HG03520 (cell line): Measurements from ENCODE around the gene JUND.

Experiments used
- ATAC-seq: cut with Tn5 transposase; IDR thresholded peaks from one replicate; pipeline ENCODE4 v1.9.1; 2021; ENCODE audit warnings: mild to moderate bottlenecking, moderate library complexity; ENCODE audit not compliant: unreplicated experiment

JUND gene

DNA sequence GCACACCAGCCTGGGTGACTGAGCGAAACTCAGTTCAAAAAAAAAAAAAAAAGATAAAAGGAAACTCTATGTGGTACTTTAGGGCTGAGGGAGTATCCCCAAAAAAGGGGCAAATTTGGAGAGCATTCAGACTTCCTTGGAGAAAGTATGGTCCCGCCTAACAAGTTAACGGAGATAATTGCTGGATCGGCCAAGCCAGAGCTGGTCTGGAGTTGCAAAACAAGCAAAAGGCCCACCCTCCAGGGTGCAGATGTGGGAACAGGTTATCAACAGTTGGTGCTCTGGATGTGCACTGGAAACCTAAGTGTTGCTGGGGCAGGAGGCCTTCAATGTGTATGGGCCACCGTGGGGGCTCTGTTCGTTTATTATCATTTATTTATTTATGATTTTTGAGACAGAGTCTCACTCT is 10.0 kb downstream of the JUND start:
- no peak for ATAC-seq

DNA sequence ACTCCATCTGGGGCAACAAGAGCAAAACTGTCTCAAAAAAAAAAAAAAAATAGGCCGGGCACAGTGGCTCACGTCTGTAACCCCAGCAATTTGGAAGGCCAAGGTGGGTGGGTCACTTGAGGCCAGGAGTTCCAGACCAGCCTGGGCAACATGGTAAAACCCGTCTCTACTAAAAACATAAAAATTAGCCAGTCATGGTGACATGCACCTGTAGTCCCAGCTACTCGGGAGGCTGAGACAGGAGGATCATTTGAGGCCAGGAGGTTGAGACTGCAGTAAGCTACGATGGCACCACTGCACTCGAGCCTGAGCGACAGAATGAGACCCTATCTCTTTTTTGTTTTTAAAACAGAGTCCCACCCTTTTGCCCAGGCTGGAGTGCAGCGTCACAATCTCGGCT is 11.1 kb downstream of the JUND start:
- ATAC-seq = no peak

GRCh38 chr19:18269070-18269723 is 12.2 kb downstream of the JUND start:
- no peak for ATAC-seq

GRCh38 chr19:18266771-18267686 is 14.4 kb downstream of the JUND start:
- no peak for ATAC-seq

- no peak for ATAC-seq
Observed at GRCh38 chr19:18265582-18265981, 15.8 kb downstream of the JUND start.

- no peak for ATAC-seq
Observed at GRCh38 chr19:18264971-18265540, 16.4 kb downstream of the JUND start.

DNA sequence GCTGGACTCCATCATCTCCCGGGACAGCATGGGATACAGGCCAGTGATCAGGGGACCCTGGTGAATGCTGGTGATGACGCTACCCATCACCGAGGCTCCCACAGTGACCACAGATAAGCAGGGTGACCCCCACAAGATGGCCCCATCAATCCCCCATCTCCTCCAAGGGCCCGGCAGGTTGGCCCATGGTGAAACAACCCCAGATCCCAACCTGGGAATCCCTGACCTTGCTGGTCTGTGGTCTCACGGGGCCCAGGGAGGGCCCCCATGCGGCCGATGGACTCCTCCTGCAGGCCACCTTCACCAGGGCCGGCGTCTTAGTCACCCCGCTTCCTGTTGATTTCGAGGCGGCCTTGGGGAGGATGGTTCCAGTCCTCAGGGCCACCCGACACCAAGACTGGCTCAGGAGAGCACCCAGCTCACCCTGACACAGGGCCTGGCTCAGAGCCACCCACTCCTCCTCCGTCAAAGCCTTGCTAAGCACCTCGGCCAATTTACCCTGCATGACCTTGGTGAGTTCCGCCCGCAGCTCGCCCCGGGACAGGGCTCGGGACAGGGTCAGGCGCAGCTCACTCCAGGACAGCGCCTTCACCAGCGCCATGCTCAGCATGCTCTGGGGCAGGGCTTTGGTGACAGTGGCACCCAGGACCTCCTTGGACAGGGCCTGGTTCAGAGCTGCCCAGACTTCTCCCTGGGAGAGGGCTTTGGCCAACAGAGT is 17.1 kb downstream of the JUND start:
- ATAC-seq = no peak

DNA sequence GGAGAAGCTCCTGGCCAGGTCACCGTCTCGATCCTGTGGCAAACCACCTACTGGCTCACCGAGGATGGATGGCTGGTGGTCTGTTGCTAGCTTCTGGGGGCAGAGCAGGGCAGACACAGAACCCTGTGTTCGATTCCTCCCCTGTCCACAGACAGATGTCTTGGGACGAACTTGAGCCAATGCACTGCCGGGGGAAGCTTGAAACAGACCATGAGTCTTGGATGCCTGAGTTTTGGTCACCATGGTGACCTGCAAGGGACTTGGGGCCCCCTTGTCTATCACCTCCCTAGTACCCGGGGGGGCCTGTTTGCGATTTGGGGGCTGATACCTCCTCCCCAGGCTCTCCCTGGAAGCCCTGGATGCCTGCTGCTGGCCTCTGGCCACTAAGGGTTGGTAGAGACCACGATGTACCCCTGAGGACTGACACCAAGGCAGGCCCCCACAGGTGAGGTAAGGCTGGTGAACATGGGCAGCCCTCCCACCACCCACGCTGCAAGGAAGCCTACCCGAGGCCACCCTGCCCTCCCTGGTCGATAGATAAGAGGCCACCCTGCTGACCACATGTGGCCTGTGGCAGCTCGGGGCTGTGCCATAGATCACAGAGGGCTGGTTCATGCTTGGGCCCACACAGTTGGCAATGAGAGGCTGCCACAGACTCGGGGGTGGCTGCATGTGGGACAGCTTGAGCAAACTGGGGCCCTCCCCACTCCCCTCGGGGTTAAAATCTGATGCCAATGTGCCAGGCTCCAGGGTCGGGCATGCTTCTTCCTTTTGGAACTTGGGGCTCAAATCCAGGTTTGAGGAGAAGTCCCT is 17.9 kb downstream of the JUND start:
- ATAC-seq = no peak

DNA sequence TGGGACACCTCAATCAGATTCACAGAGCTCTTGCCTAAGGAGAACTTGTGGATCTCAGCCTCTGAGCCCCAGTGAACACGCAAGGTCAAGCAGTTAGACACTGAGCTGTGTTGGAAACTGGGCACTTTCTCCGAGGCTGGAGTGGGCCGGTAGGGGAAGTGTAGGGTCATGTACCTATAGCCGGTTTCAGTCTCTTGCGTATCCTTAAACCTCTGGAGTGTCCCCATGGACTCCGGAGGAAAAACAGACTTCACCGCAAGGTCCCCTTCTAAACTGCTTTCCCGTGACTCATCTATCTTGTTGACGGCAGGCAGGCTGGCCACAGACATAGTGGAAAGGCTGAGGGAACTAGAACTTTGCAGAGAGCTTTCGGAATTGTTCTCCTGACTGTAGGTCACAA is 18.5 kb downstream of the JUND start:
- ATAC-seq = no peak

- ATAC-seq = no peak
Observed at GRCh38 chr19:18262144-18262543, 19.3 kb downstream of the JUND start.

DNA sequence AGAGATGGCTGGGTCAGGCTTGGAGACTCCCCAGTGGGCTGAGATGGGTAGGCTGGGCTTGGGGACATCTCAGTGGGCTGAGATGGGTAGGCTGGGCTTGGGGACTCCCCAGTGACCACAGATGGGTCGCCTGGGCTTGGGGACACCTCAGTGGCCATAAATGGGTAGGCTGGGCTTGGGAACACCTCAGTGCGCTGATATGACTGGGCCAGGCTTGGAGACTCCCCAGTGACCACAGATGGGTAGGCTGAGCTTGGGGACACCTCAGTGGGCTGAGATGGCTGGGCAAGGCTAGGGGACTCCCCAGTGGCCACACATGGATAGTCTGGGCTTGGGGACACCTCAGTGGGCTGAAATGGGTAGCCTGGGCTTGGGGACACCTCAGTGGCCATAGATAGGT is 19.9 kb downstream of the JUND start:
- no peak for ATAC-seq

- ATAC-seq = no peak
Observed at GRCh38 chr19:18259893-18260292, 21.5 kb downstream of the JUND start.

DNA sequence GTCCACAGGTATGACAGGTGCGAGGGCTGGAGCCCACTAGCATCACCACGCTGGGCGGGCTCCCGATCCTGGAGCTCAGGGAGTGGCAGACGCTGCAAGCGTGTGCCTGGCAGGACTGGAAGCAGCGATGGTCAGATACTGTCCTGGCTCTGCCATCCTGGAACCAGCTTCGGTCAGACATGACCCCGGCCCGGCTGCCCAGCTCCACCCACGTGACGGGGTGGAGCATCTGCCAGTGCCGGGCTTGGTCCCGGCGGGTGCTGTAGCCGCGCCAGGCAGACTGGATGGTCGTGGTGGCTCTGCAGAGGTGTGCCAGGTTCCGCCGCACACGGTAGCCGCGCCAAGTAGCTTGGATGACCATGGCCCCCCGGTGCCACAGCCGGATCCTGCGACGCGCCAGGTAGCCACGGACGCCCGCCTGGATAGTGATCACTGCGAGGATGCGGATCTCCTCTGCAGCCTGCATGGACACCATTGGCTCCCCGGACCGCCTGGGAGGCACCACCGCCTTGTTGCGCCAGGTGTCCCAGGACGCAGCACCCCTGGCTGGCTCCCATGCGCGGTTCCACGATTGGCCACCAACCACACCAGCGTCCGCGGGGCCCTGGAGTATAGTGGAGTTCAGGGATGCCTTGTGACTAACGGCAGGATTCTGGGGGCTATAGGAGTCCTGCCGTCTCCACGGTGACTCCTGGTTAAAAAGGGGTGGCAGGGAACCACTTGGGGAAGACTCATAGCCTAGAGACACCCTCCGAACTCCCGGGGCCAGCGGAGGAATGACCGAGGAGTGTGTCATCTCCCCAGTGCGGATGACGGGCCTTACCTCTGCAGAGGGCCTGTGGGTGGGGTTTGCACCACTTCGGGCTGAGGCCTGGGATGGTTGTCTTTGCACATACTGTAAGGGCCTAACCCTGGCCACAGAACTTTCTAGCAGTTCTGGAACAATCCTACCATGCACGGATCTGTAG is 23.6 kb downstream of the JUND start:
- no peak for ATAC-seq

- no peak for ATAC-seq
Observed at GRCh38 chr19:18254546-18255503, 26.6 kb downstream of the JUND start.

DNA sequence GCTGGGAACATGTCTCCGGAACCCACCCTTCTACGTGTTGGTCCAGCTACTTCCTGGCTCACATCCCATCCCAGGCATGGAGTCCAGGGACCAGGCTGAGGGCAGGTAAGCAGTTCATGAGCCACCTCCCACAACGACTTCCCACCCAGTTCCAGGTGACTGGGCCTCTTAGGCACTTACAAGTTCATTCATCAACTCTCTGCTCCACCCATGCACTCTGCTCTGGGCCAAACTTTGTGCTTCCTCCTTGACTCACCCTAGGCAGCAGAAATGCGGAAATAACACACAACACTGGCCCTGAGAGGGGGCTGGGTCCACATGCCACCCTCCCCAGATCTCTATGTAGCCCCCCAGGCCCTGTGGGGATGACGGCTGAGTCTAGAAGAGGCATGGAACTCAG is 27.7 kb downstream of the JUND start:
- no peak for ATAC-seq

DNA sequence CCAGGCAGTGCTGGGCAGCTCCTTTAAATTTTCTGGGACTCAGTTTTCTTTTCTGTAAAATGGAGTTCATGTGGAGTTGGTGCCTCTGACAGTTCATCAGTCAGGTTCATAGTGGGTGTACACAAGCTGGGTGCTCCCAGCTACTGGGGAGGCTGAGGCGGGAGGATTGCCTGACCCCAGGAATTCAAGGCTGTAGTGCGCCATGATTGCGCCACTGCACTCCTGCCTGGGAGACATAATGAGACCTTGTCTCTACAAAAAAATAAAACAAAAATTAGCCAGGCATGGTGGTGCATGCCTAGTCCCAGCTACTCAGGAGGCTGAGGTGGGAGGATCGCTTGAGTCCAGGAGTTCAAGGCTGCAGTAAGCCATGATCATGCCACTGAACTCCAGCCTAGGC is 28.3 kb downstream of the JUND start:
- ATAC-seq = no peak

DNA sequence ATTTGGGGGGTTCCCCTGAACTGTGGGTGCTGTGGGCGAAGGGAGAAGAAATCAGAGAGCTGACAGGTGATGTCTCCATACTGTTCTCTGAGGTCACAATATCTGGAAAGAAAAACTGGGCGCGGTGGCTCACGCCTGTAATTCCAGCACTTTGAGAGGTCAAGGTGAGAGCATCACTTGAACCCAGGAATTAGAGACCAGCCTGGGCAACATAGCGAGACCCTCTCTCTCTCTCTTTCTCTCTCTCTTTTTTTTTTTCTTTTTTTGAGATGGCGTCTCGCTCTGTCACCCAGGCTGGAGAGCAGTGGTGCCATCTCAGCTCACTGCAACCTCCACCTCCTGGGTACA is 29.1 kb downstream of the JUND start:
- ATAC-seq = no peak

- no peak for ATAC-seq
Observed at GRCh38 chr19:18251587-18252369, 29.6 kb downstream of the JUND start.
